Fibroblast of the aortic adventitia (primary cell): ENCODE data around the gene MLEC. TPM values are rescaled to one million over a fixed set of nuclear protein-coding genes. Genes with fewer than 3 reads are reported as not detected.

Experiments used
- DNase-seq: peaks from one replicate; pipeline ENCODE4 v3.0.0-alpha.2; 2010; ENCODE audit warnings: low read depth
- H3K4me3 ChIP-seq: 2 replicates; pipeline ENCODE4 v1.5.1; 2011; ENCODE audit warnings: low read depth, mild to moderate bottlenecking, control low read depth, low read length, moderate library complexity
- CTCF ChIP-seq: IDR thresholded peaks from 2 replicates; pipeline ENCODE4 v1.5.1; 2011; ENCODE audit warnings: mild to moderate bottlenecking, low read length, control low read depth, inconsistent platforms; ENCODE audit not compliant: insufficient read depth
- total RNA-seq: library from RNA; depleted of rRNA; stranded (reverse); fragments of >200 nt; gene quantifications from 2 replicates; pipeline ENCODE4 v1.2.3, GENCODE V29; 2012; ENCODE audit warnings: low replicate concordance

Gene MLEC
- total RNA-seq, 1 donor: 77.1 TPM

GRCh38 chr12:120750806-120751205 is 63.9 kb downstream of the MLEC start:
- no peak for DNase-seq
- no peak overlapping the region for H3K4me3 ChIP-seq
- TF ChIP-seq CTCF: no peak

- TF ChIP-seq CTCF: no peak
- no peak overlapping the region for H3K4me3 ChIP-seq
- no peak for DNase-seq
Measured at GRCh38 chr12:120751389-120751788, 64.4 kb downstream of the MLEC start.

Other genes with a start within 250 kb of the MLEC start
- 138 and 366 TPM in 2 replicates for gene COX6A1, start 249.0 kb upstream of the MLEC start, total RNA-seq
- gene TRIAP1, start 240.8 kb upstream of the MLEC start, total RNA-seq: 30.0 and 39.0 TPM in 2 replicates
- gene GATC, start 240.7 kb upstream of the MLEC start, total RNA-seq: 16.1 and 20.5 TPM in 2 replicates
- gene SRSF9, start 217.4 kb upstream of the MLEC start, total RNA-seq: 87.3 and 104 TPM in 2 replicates
- gene DYNLL1, start 191.0 kb upstream of the MLEC start, total RNA-seq: 93.5 and 453 TPM in 2 replicates
- 26.1 and 29.6 TPM in 2 replicates for gene COQ5, start 158.0 kb upstream of the MLEC start, total RNA-seq
- gene RNF10, start 152.8 kb upstream of the MLEC start, total RNA-seq: 96.7 and 125 TPM in 2 replicates
- 17.5 and 31.3 TPM in 2 replicates for gene POP5, start 105.7 kb upstream of the MLEC start, total RNA-seq
- 0.54 TPM in 1 of 2 replicates, not detected in the other for gene CABP1, start 46.5 kb upstream of the MLEC start, total RNA-seq
- gene UNC119B, start 23.3 kb downstream of the MLEC start, total RNA-seq: 18.2 and 19.8 TPM in 2 replicates
- gene ACADS, start 38.7 kb downstream of the MLEC start, total RNA-seq: 7.5 and 7.8 TPM in 2 replicates
- 15.9 and 18.3 TPM in 2 replicates for gene SPPL3, start 217.2 kb downstream of the MLEC start, total RNA-seq